Measurements from ENCODE around the gene MSH3. TPM values are rescaled to one million over a fixed set of nuclear protein-coding genes. Genes with fewer than 3 reads are reported as not detected.

Gene MSH3
- total RNA-seq, 2 donors from 2014 or later = 12.6 to 14.9 TPM

- 96% methylated on average over 7 of the region's 7 CpGs for WGBS
- no peak overlapping the region for H3K27ac ChIP-seq
- no peak for TF ChIP-seq POLR2AphosphoS5 (IDR thresholded peaks at IDR 0.05)
- no peak for TF ChIP-seq CTCF (IDR thresholded peaks at IDR 0.05)
- TF ChIP-seq POLR2A (IDR thresholded peaks at IDR 0.05) = no peak
- H3K4me3 ChIP-seq = no peak overlapping the region
- no peaks in the 10 kb centered on the region for H3K4me1 ChIP-seq (replicated peaks)
- no peaks in the 10 kb centered on the region for H3K9me3 ChIP-seq
- no peaks in the 10 kb centered on the region for H3K36me3 ChIP-seq
- no peak for DNase-seq (ENCODE audit: low spot score)
- no peaks in the 10 kb centered on the region for H3K27me3 ChIP-seq (replicated peaks; ENCODE audit: insufficient read depth)
- intact Hi-C loops (cut with DNase I) = no loop called here
Measured at GRCh38 chr5:80722916-80723315, 68.5 kb downstream of the MSH3 start.

GRCh38 chr5:80725446-80725845 is 71.0 kb downstream of the MSH3 start:
- no peaks in the 10 kb centered on the region for H3K27me3 ChIP-seq (replicated peaks; ENCODE audit: insufficient read depth)
- H3K4me1 ChIP-seq (replicated peaks) = no peaks in the 10 kb centered on the region
- intact Hi-C loops (cut with DNase I) = no loop called here
- 90% methylated on average over 6 of the region's 6 CpGs for WGBS
- no peak for TF ChIP-seq CTCF (IDR thresholded peaks at IDR 0.05)
- TF ChIP-seq POLR2AphosphoS5 (IDR thresholded peaks at IDR 0.05) = no peak
- no peak for TF ChIP-seq POLR2A (IDR thresholded peaks at IDR 0.05)
- H3K9me3 ChIP-seq = no peaks in the 10 kb centered on the region
- no peaks in the 10 kb centered on the region for H3K36me3 ChIP-seq
- no peak overlapping the region for H3K4me3 ChIP-seq
- DNase-seq (ENCODE audit: low spot score) = no peak
- no peak overlapping the region for H3K27ac ChIP-seq

GRCh38 chr5:80736730-80737129 is 82.3 kb downstream of the MSH3 start:
- intact Hi-C loops (cut with DNase I) = no loop called here
- no peaks in the 10 kb centered on the region for H3K36me3 ChIP-seq
- H3K4me3 ChIP-seq = no peak overlapping the region
- no peaks in the 10 kb centered on the region for H3K27me3 ChIP-seq (replicated peaks; ENCODE audit: insufficient read depth)
- H3K9me3 ChIP-seq = no peaks in the 10 kb centered on the region
- TF ChIP-seq CTCF (IDR thresholded peaks at IDR 0.05) (no peak), POLR2A (IDR thresholded peaks at IDR 0.05) (no peak), POLR2AphosphoS5 (IDR thresholded peaks at IDR 0.05) (no peak)
- no peak overlapping the region for H3K27ac ChIP-seq
- no peaks in the 10 kb centered on the region for H3K4me1 ChIP-seq (replicated peaks)
- DNase-seq (ENCODE audit: low spot score) = no peak
- 58% methylated on average over 4 of the region's 4 CpGs for WGBS

- TF ChIP-seq POLR2AphosphoS5 (IDR thresholded peaks at IDR 0.05) = no peak
- TF ChIP-seq POLR2A (IDR thresholded peaks at IDR 0.05) = no peak
- no peak for TF ChIP-seq CTCF (IDR thresholded peaks at IDR 0.05)
- Histone ChIP-seq H3K27ac (no peak overlapping the region), H3K4me3 (no peak overlapping the region), H3K27me3 (replicated peaks; ENCODE audit: insufficient read depth) (no peaks in the 10 kb centered on the region), H3K9me3 (no peaks in the 10 kb centered on the region), H3K36me3 (no peaks in the 10 kb centered on the region), H3K4me1 (replicated peaks) (no peaks in the 10 kb centered on the region)
- WGBS = 81% methylated on average over 3 of the region's 3 CpGs
- no peak for DNase-seq (ENCODE audit: low spot score)
- intact Hi-C loops (cut with DNase I) = no loop called here
Measured at GRCh38 chr5:80738466-80738865, 84.0 kb downstream of the MSH3 start.

- Histone ChIP-seq H3K4me3 (no peak overlapping the region), H3K27ac (no peak overlapping the region), H3K36me3 (no peaks in the 10 kb centered on the region), H3K9me3 (no peaks in the 10 kb centered on the region), H3K27me3 (replicated peaks; ENCODE audit: insufficient read depth) (no peaks in the 10 kb centered on the region), H3K4me1 (replicated peaks) (no peaks in the 10 kb centered on the region)
- no peak for TF ChIP-seq POLR2AphosphoS5 (IDR thresholded peaks at IDR 0.05)
- no peak for TF ChIP-seq CTCF (IDR thresholded peaks at IDR 0.05)
- TF ChIP-seq POLR2A (IDR thresholded peaks at IDR 0.05) = no peak
- intact Hi-C loops (cut with DNase I) = no loop called here
- 94% methylated on average over 4 of the region's 4 CpGs for WGBS
- no peak for DNase-seq (ENCODE audit: low spot score)
Measured at GRCh38 chr5:80739057-80739456, 84.6 kb downstream of the MSH3 start.

Measured in prostate gland (tissue), 2 donors.